ENCODE measurements around the gene OTOL1. TPM values are rescaled to one million over a fixed set of nuclear protein-coding genes. Genes with fewer than 3 reads are reported as not detected.
"Not testable (repeated sequence)": the region's sequence is repeated elsewhere in the genome, so short reads cannot be mapped to it uniquely, and the experiment has no call there.

Gene OTOL1
- total RNA-seq, 1 donor from 2014 or later: not detected

GRCh38 chr3:161475905-161476304 lies 20.7 kb upstream of the OTOL1 start:
- TF ChIP-seq POLR2A (IDR thresholded peaks at IDR 0.05) (no peak), POLR2AphosphoS5 (IDR thresholded peaks at IDR 0.05; ENCODE audit: insufficient read depth in 1 of 2, low read depth in 1 of 2) (no peak)
- TF ChIP-seq, protein P1, sequence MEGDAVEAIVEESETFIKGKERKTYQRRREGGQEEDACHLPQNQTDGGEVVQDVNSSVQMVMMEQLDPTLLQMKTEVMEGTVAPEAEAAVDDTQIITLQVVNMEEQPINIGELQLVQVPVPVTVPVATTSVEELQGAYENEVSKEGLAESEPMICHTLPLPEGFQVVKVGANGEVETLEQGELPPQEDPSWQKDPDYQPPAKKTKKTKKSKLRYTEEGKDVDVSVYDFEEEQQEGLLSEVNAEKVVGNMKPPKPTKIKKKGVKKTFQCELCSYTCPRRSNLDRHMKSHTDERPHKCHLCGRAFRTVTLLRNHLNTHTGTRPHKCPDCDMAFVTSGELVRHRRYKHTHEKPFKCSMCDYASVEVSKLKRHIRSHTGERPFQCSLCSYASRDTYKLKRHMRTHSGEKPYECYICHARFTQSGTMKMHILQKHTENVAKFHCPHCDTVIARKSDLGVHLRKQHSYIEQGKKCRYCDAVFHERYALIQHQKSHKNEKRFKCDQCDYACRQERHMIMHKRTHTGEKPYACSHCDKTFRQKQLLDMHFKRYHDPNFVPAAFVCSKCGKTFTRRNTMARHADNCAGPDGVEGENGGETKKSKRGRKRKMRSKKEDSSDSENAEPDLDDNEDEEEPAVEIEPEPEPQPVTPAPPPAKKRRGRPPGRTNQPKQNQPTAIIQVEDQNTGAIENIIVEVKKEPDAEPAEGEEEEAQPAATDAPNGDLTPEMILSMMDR (IDR thresholded peaks at IDR 0.05): no peak

GRCh38 chr3:161484226-161484625 lies 12.4 kb upstream of the OTOL1 start:
- no peaks in the 10 kb centered on the region for H3K27me3 ChIP-seq

More at GRCh38 chr3:161475905-161476304, 20.7 kb upstream of the OTOL1 start:
- Histone ChIP-seq H3K27me3 (no peaks in the 10 kb centered on the region), H3K27ac (no peak overlapping the region), H3K4me3 (no peak overlapping the region), H3K4me1 (no peaks in the 10 kb centered on the region), H3K36me3 (no peaks in the 10 kb centered on the region), H3K9me3 (no peaks in the 10 kb centered on the region)
- intact Hi-C loops (cut with DNase I): no loop called here
- no peak for DNase-seq (ENCODE audit: extremely low spot score in 2 of 2)

GRCh38 chr3:161488284-161488683 lies 8.3 kb upstream of the OTOL1 start:
- H3K27me3 ChIP-seq; H3K4me1 ChIP-seq; H3K27ac ChIP-seq; intact Hi-C loops (cut with DNase I); H3K9me3 ChIP-seq; H3K4me3 ChIP-seq; DNase-seq (ENCODE audit: extremely low spot score in 2 of 2); H3K36me3 ChIP-seq: not testable (repeated sequence)

More at GRCh38 chr3:161484226-161484625, 12.4 kb upstream of the OTOL1 start:
- Histone ChIP-seq H3K27ac (no peak overlapping the region), H3K4me1 (no peaks in the 10 kb centered on the region), H3K9me3 (no peaks in the 10 kb centered on the region), H3K36me3 (no peaks in the 10 kb centered on the region), H3K4me3 (no peak overlapping the region)
- DNase-seq (ENCODE audit: extremely low spot score in 2 of 2): no peak
- TF ChIP-seq POLR2A (IDR thresholded peaks at IDR 0.05) (no peak), POLR2AphosphoS5 (IDR thresholded peaks at IDR 0.05; ENCODE audit: insufficient read depth in 1 of 2, low read depth in 1 of 2) (no peak)
- TF ChIP-seq, protein P1 (IDR thresholded peaks at IDR 0.05): no peak
- intact Hi-C loops (cut with DNase I): no loop called here

DNA sequence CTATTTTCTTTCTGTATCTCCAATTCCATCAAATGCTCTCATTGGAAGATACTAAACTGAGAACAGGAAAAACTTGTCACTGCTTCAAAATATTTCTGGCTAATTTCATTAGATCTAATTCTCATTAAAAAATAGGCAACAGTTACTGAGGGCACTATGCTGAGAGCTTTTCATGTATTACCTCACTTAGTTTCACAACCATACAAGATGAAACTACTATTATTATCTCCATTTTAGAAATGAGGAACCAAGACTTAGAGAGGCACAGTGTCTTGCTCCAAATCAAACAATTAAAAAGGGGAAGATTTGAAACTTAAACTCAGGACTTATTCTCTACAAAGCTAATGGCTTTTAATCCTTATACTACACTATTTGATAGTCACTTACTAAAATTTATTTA lies 7.2 kb upstream of the OTOL1 start:
- Histone ChIP-seq H3K27me3 (no peaks in the 10 kb centered on the region), H3K4me1 (no peaks in the 10 kb centered on the region), H3K36me3 (no peaks in the 10 kb centered on the region), H3K4me3 (no peak overlapping the region), H3K27ac (no peak overlapping the region), H3K9me3 (no peaks in the 10 kb centered on the region)
- no peak for TF ChIP-seq POLR2A (IDR thresholded peaks at IDR 0.05)
- TF ChIP-seq, protein P1 (IDR thresholded peaks at IDR 0.05): no peak
- no peak for TF ChIP-seq POLR2AphosphoS5 (IDR thresholded peaks at IDR 0.05; ENCODE audit: insufficient read depth in 1 of 2, low read depth in 1 of 2)
- intact Hi-C loops (cut with DNase I): no loop called here
- no peak for DNase-seq (ENCODE audit: extremely low spot score in 2 of 2)

GRCh38 chr3:161490845-161491244 lies 5.8 kb upstream of the OTOL1 start:
- H3K27me3 ChIP-seq; DNase-seq (ENCODE audit: extremely low spot score in 2 of 2); H3K27ac ChIP-seq; H3K4me1 ChIP-seq; H3K36me3 ChIP-seq; H3K4me3 ChIP-seq; intact Hi-C loops (cut with DNase I); H3K9me3 ChIP-seq: not testable (repeated sequence)

GRCh38 chr3:161498259-161498921 lies 1.8 kb downstream of the OTOL1 start:
- no peak for DNase-seq (ENCODE audit: extremely low spot score in 2 of 2)
- no peak overlapping the region for H3K27ac ChIP-seq
- intact Hi-C loops (cut with DNase I): no loop called here
- H3K27me3 ChIP-seq: no peaks in the 10 kb centered on the region
- no peaks in the 10 kb centered on the region for H3K9me3 ChIP-seq
- H3K4me1 ChIP-seq: no peaks in the 10 kb centered on the region
- H3K36me3 ChIP-seq: no peaks in the 10 kb centered on the region
- TF ChIP-seq POLR2AphosphoS5 (IDR thresholded peaks at IDR 0.05; ENCODE audit: insufficient read depth in 1 of 2, low read depth in 1 of 2) (no peak), POLR2A (IDR thresholded peaks at IDR 0.05) (no peak)
- TF ChIP-seq, protein P1 (IDR thresholded peaks at IDR 0.05): no peak
- no peak overlapping the region for H3K4me3 ChIP-seq
